Common myeloid progenitor, CD34-positive (primary cell): ENCODE results near the gene PITPNM3.

Source experiments
- CTCF ChIA-PET: fragments of 350-600 bp; sonication (Branson Sonifier 250); formaldehyde crosslinking; loops from one replicate; lab custom pipeline; 2021; ENCODE audit warnings: antibody characterized with exemption; lab: Charles Lee
- POLR2A ChIA-PET: fragments of 350-600 bp; sonication (Branson Sonifier 250); formaldehyde crosslinking; loops from one replicate; lab custom pipeline; 2021; ENCODE audit warnings: antibody characterized with exemption; lab: Charles Lee
- DNase-seq, 3 donors: peaks; one replicate each; pipeline versions ENCODE4 v3.0.0 to v3.0.0-alpha.2; 2013
- H3K27ac ChIP-seq, 2 experiments: 1 replicate in 1 of 2; 2 replicates in 1 of 2; pipeline ENCODE4 v1.7.0; 2013; ENCODE audit warnings: inconsistent platforms in 2 of 2, low read length in 2 of 2, mild to moderate bottlenecking in 2 of 2, low read depth in 1 of 2, moderate library complexity in 1 of 2; ENCODE audit not compliant: severe bottlenecking in 2 of 2, insufficient read depth in 1 of 2, poor library complexity in 1 of 2
- H3K27me3 ChIP-seq, 5 experiments: replicated peaks in 2 of 5; 1 replicate in 3 of 5; 2 replicates in 2 of 5; pipeline versions ENCODE4 v1.6.1 to v1.7.0; 2013; ENCODE audit warnings: low read length in 4 of 5, mild to moderate bottlenecking in 2 of 5, moderate library complexity in 2 of 5, inconsistent platforms in 1 of 5; ENCODE audit not compliant: insufficient read depth in 5 of 5, control insufficient read depth in 4 of 5
- H3K36me3 ChIP-seq, 4 experiments: 1 replicate in 2 of 4; 2 replicates in 2 of 4; pipeline versions ENCODE4 v1.6.1 to v1.7.0; 2013; ENCODE audit warnings: low read length in 3 of 4, control low read depth in 1 of 4, mild to moderate bottlenecking in 1 of 4; ENCODE audit not compliant: control insufficient read depth in 4 of 4, insufficient read depth in 4 of 4
- H3K4me1 ChIP-seq, 4 experiments: 1 replicate in 3 of 4; 2 replicates in 1 of 4; pipeline versions ENCODE4 v1.6.1 to v1.7.1; 2013; ENCODE audit warnings: low read length in 3 of 4, mild to moderate bottlenecking in 3 of 4, control low read depth in 1 of 4, inconsistent platforms in 1 of 4, moderate library complexity in 1 of 4; ENCODE audit not compliant: control insufficient read depth in 4 of 4, insufficient read depth in 4 of 4; ENCODE audit errors: control extremely low read depth in 1 of 4
- H3K4me3 ChIP-seq, 7 experiments: 1 replicate in 4 of 7; 2 replicates in 3 of 7; pipeline versions ENCODE4 v1.5.1 to v1.7.0; 2013; ENCODE audit warnings: mild to moderate bottlenecking in 7 of 7, low read length in 6 of 7, moderate library complexity in 6 of 7, inconsistent platforms in 2 of 7, low read depth in 2 of 7, control low read depth in 1 of 7; ENCODE audit not compliant: insufficient read depth in 4 of 7, control insufficient read depth in 1 of 7; ENCODE audit errors: extremely low read depth in 1 of 7
- H3K9me3 ChIP-seq, 5 experiments: 1 replicate in 4 of 5; 2 replicates in 1 of 5; pipeline versions ENCODE4 v1.6.1 to v1.7.1; 2013; ENCODE audit warnings: low read length in 4 of 5, mild to moderate bottlenecking in 2 of 5, inconsistent platforms in 1 of 5, low read depth in 1 of 5, moderate library complexity in 1 of 5; ENCODE audit not compliant: control insufficient read depth in 4 of 5, insufficient read depth in 2 of 5; ENCODE audit errors: control extremely low read depth in 1 of 5
- WGBS: methylation state at CpG from one replicate; pipeline ENCODE4 v1.1.5; 2013; ENCODE audit not compliant: insufficient coverage; 5-methylcytosine and 5-hydroxymethylcytosine counted together

The PITPNM3 gene

GRCh38 chr17:6571452-6571781 lies 15.1 kb upstream of the PITPNM3 start:
- Histone ChIP-seq H3K4me3 (no peak overlapping the region), H3K27me3 (no peaks in the 10 kb centered on the region), H3K27ac (no peak overlapping the region), H3K9me3 (no peaks in the 10 kb centered on the region), H3K4me1 (peaks cover 2 to 18% (median 16%) of the 10 kb centered on the region in 4 experiments), H3K36me3 (peaks cover 0 to under 1% (median 0%) of the 10 kb centered on the region in 4 experiments)
- ChIA-PET POLR2A (no interaction called here), CTCF (no interaction called here)
- DNase-seq: no peak
- 95% methylated on average over 4 of the region's 7 CpGs for WGBS

- POLR2A ChIA-PET: no interaction called here
- Histone ChIP-seq H3K9me3 (no peaks in the 10 kb centered on the region), H3K36me3 (no peaks in the 10 kb centered on the region), H3K27ac (no peak overlapping the region), H3K4me3 (no peak overlapping the region), H3K4me1 (peaks cover 2 to 14% (median 13%) of the 10 kb centered on the region in 4 experiments), H3K27me3 (no peaks in the 10 kb centered on the region)
- WGBS: 97% methylated on average over 16 of the region's 18 CpGs
- no peak for DNase-seq
- CTCF ChIA-PET: no interaction called here
Measured at GRCh38 chr17:6570731-6571451, 14.5 kb upstream of the PITPNM3 start.

GRCh38 chr17:6569370-6570285 lies 13.3 kb upstream of the PITPNM3 start:
- H3K4me3 ChIP-seq: no peak overlapping the region
- H3K27ac ChIP-seq: no peak overlapping the region
- no peaks in the 10 kb centered on the region for H3K36me3 ChIP-seq
- H3K27me3 ChIP-seq: no peaks in the 10 kb centered on the region
- ChIA-PET POLR2A (no interaction called here), CTCF (no interaction called here)
- DNase-seq: no peak
- H3K9me3 ChIP-seq: no peaks in the 10 kb centered on the region
- peaks cover 0 to 1% (median under 1%) of the 10 kb centered on the region in 4 experiments for H3K4me1 ChIP-seq
- 80% methylated on average over 7 of the region's 10 CpGs for WGBS

- Histone ChIP-seq H3K27me3 (no peaks in the 10 kb centered on the region), H3K9me3 (no peaks in the 10 kb centered on the region), H3K4me1 (no peaks in the 10 kb centered on the region), H3K36me3 (no peaks in the 10 kb centered on the region), H3K27ac (no peak overlapping the region), H3K4me3 (no peak overlapping the region)
- ChIA-PET CTCF (no interaction called here), POLR2A (no interaction called here)
- WGBS: 92% methylated on average over 11 of the region's 12 CpGs
- DNase-seq: no peak
Measured at GRCh38 chr17:6568184-6568758, 11.9 kb upstream of the PITPNM3 start.

GRCh38 chr17:6567528-6568183 lies 11.3 kb upstream of the PITPNM3 start:
- no peak for DNase-seq
- H3K4me1 ChIP-seq: no peaks in the 10 kb centered on the region
- POLR2A ChIA-PET: no interaction called here
- no peak overlapping the region for H3K4me3 ChIP-seq
- no peaks in the 10 kb centered on the region for H3K27me3 ChIP-seq
- H3K9me3 ChIP-seq: no peaks in the 10 kb centered on the region
- H3K36me3 ChIP-seq: no peaks in the 10 kb centered on the region
- WGBS: 94% methylated on average over 13 of the region's 15 CpGs
- H3K27ac ChIP-seq: no peak overlapping the region
- CTCF ChIA-PET: no interaction called here

- Histone ChIP-seq H3K4me3 (no peak overlapping the region), H3K36me3 (no peaks in the 10 kb centered on the region), H3K9me3 (no peaks in the 10 kb centered on the region), H3K27me3 (peaks cover 0 to 35% (median 13%) of the 10 kb centered on the region in 5 experiments), H3K4me1 (peaks cover 0 to 4% (median 0%) of the 10 kb centered on the region in 4 experiments), H3K27ac (no peak overlapping the region)
- ChIA-PET POLR2A (no interaction called here), CTCF (no interaction called here)
- no peak for DNase-seq
Measured at GRCh38 chr17:6561446-6561845, 5.1 kb upstream of the PITPNM3 start.
